Body of pancreas (tissue), 4 donors: ENCODE results near the gene PTGR2. TPM values are rescaled to one million over a fixed set of nuclear protein-coding genes. Genes with fewer than 3 reads are reported as not detected.
"Not testable (repeated sequence)": the region's sequence is repeated elsewhere in the genome, so short reads cannot be mapped to it uniquely, and the experiment has no call there.

Experiments
- ATAC-seq: fragments of 150-250 bp; one replicate; pipeline ENCODE4 v1.9.1; 2016
- DNase-seq, 4 donors: peaks; one replicate each; pipeline ENCODE4 v3.0.0-alpha.2; 2019
- H3K27ac ChIP-seq, 4 donors: fragments of 200-600 bp; sonication (generic); 1 replicate in 3 of 4; 2 replicates in 1 of 4; pipeline versions ENCODE4 v1.5.1 to v1.6.1; 2016 to 2019; ENCODE audit warnings: mild to moderate bottlenecking in 1 of 4, mixed read lengths in 1 of 4, moderate library complexity in 1 of 4
- H3K27me3 ChIP-seq, 2 donors: fragments of 200-600 bp; sonication (generic); one replicate each; pipeline ENCODE4 v1.6.0; 2016; ENCODE audit warnings: mild to moderate bottlenecking in 1 of 2
- H3K36me3 ChIP-seq, 2 donors: fragments of 200-600 bp; sonication (generic); replicated peaks in 1 of 2; 2 replicates each; pipeline ENCODE4 v1.5.1; 2016; ENCODE audit warnings: low read depth in 2 of 2; ENCODE audit not compliant: insufficient read depth in 1 of 2
- H3K4me1 ChIP-seq: fragments of 200-600 bp; sonication (generic); one replicate; pipeline ENCODE4 v1.6.0; 2016
- H3K4me3 ChIP-seq, 2 donors: fragments of 200-600 bp; sonication (generic); 1 replicate in 1 of 2; 2 replicates in 1 of 2; pipeline ENCODE4 v1.5.1; 2016 to 2019
- H3K9me3 ChIP-seq, 3 donors: fragments of 200-600 bp; sonication (generic); 1 replicate in 2 of 3; 2 replicates in 1 of 3; pipeline ENCODE4 v1.5.1; 2016
- CTCF ChIP-seq, 7 experiments: fragments of 450-650 bp in 4 of 7; fragments of 200-600 bp in 3 of 7; sonication (generic) in 3 of 7; IDR thresholded peaks; one replicate each; pipeline ENCODE4 v1.5.1; 2016 to 2019; ENCODE audit warnings: antibody characterized with exemption in 7 of 7
- POLR2A ChIP-seq, 3 donors: fragments of 450-650 bp; IDR thresholded peaks; one replicate each; pipeline ENCODE4 v1.6.1; 2016; ENCODE audit warnings: antibody characterized with exemption in 3 of 3, mild to moderate bottlenecking in 2 of 3
- WGBS, 2 donors: methylation state at CpG; one replicate each; pipeline ENCODE4 v1.1.5; 2017; 5-methylcytosine and 5-hydroxymethylcytosine counted together
- intact Hi-C: fragments of 100-400 bp; cut with DNase I; formaldehyde crosslinking; loops from one replicate; pipeline ENCODE4 v1.15.1; 2023
- total RNA-seq, 2 donors: library from RNA; depleted of rRNA; stranded (reverse); fragments of >200 nt; gene quantifications; one replicate each; pipeline ENCODE4 v1.1.0, GENCODE V29; 2016

PTGR2 gene
- total RNA-seq, 2 donors from 2014 or later = 0.99 to 8.6 TPM

GRCh38 chr14:73903028-73903427 lies 51.4 kb downstream of the PTGR2 start:
- Histone ChIP-seq H3K4me1 (no peaks in the 10 kb centered on the region), H3K9me3 (no peaks in the 10 kb centered on the region), H3K27me3 (no peaks in the 10 kb centered on the region), H3K27ac (no peak overlapping the region), H3K36me3 (peaks cover 10 to 30% of the 10 kb centered on the region in 2 donors), H3K4me3 (no peak overlapping the region)
- DNase-seq (no peak), ATAC-seq (no peak)
- TF ChIP-seq CTCF (IDR thresholded peaks at IDR 0.05) (no peak), POLR2A (IDR thresholded peaks at IDR 0.05) (no peak)
- WGBS, 2 donors = 67 to 100% methylated on average over 3 of the region's 3 CpGs
- intact Hi-C loops = no loop called here

GRCh38 chr14:73909681-73910080 lies 58.0 kb downstream of the PTGR2 start:
- TF ChIP-seq CTCF (IDR thresholded peaks at IDR 0.05) (no peak), POLR2A (IDR thresholded peaks at IDR 0.05) (no peak)
- intact Hi-C loops = no loop called here
- ATAC-seq (no peak), DNase-seq (no peak)
- no peaks in the 10 kb centered on the region for H3K27me3 ChIP-seq
- H3K36me3 ChIP-seq = peaks cover 5 to 21% of the 10 kb centered on the region in 2 donors
- no peaks in the 10 kb centered on the region for H3K9me3 ChIP-seq
- H3K4me3 ChIP-seq = no peak overlapping the region
- WGBS, 2 donors = 100% methylated on average over 1 of the region's 1 CpG
- no peak overlapping the region for H3K27ac ChIP-seq
- peaks cover 8% of the 10 kb centered on the region for H3K4me1 ChIP-seq

GRCh38 chr14:73913256-73913655 lies 61.6 kb downstream of the PTGR2 start:
- H3K4me1 ChIP-seq = peaks cover 8% of the 10 kb centered on the region
- H3K36me3 ChIP-seq = peaks cover 0 to 7% of the 10 kb centered on the region in 2 donors
- H3K27me3 ChIP-seq = no peaks in the 10 kb centered on the region
- no peak for ATAC-seq
- no peak for DNase-seq
- H3K4me3 ChIP-seq = no peak overlapping the region
- H3K9me3 ChIP-seq = no peaks in the 10 kb centered on the region
- H3K27ac ChIP-seq = no peak overlapping the region
- WGBS, 2 donors = 38 to 54% methylated on average over 3 of the region's 3 CpGs
- no peak for TF ChIP-seq CTCF (IDR thresholded peaks at IDR 0.05)
- TF ChIP-seq POLR2A (IDR thresholded peaks at IDR 0.05) = no peak
- intact Hi-C loops = no loop called here

- 91 to 93% methylated on average over 6 of the region's 6 CpGs for WGBS, 2 donors
- H3K27me3 ChIP-seq = no peaks in the 10 kb centered on the region
- ATAC-seq (no peak), DNase-seq (no peak)
- TF ChIP-seq CTCF (IDR thresholded peaks at IDR 0.05) = no peak
- no peak for TF ChIP-seq POLR2A (IDR thresholded peaks at IDR 0.05)
- intact Hi-C loops = no loop called here
- H3K9me3 ChIP-seq = no peaks in the 10 kb centered on the region
- no peak overlapping the region for H3K4me3 ChIP-seq
- H3K36me3 ChIP-seq = peaks cover 0 to 10% of the 10 kb centered on the region in 2 donors
- H3K4me1 ChIP-seq = peaks cover 8% of the 10 kb centered on the region
- no peak overlapping the region for H3K27ac ChIP-seq
Observed at GRCh38 chr14:73916324-73916723, 64.7 kb downstream of the PTGR2 start.

DNA sequence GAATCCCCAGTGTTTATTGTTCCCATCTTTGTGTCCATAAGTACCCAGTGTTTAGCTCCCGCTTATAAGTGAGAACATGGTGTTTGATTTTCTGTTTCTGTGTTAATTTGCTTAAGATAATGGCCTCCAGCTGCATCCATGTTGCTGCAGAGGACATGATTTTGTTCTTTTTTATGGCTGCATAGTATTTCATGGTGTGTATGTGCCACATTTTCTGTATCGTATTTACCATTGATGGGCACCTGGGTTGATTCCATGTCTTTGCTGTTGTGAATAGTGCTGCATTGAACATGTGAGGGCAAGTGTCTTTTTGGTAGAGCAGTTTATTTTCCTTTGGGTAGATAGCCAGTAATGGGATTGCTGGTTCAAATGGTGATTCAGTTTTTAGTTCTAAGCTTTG lies 67.8 kb downstream of the PTGR2 start:
- ATAC-seq, H3K9me3 ChIP-seq, H3K27ac ChIP-seq, H3K27me3 ChIP-seq, DNase-seq, intact Hi-C loops, H3K4me3 ChIP-seq, H3K4me1 ChIP-seq: not testable (repeated sequence)
- peaks cover 6 to 38% of the 10 kb centered on the region in 2 donors for H3K36me3 ChIP-seq
- 91 to 93% methylated on average over 2 of the region's 2 CpGs for WGBS, 2 donors
